ENCODE data around the gene MYO3B.

MYO3B gene

DNA sequence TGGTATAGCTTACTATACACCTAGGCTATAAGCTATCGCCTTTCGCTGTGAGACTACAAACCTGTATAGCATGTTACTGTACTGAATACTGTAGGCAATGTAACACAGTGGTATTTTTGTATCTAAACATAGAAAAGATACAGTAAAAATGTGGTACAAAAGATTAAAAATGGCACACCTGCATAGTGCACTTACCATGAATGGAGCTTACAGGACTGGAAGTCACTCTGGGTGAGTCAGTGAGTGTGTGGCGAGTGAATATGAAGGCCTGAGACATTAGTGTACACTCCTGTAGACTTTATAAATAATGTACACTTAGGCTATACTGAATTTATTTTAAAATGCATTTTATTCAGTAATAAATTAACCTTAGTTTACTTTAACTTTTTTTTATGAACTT, 279.0 kb downstream of the MYO3B start:
- no peak overlapping the region for H2AFZ ChIP-seq (ENCODE audit: insufficient read depth, low read length, poor library complexity)
- no peak overlapping the region for H4K12ac ChIP-seq (ENCODE audit: low read depth, low read length)
- no peak overlapping the region for H3K4me2 ChIP-seq (ENCODE audit: low read length)
- H4K8ac ChIP-seq (ENCODE audit: low read depth, low read length) = no peak overlapping the region
- no peak overlapping the region for H3K4me3 ChIP-seq (ENCODE audit: low read depth, low read length)
- H3K18ac ChIP-seq (ENCODE audit: low read length) = no peak overlapping the region
- WGBS (ENCODE audit: extremely low coverage, insufficient coverage, insufficient read length) = no CpG with 5 or more reads among the region's 3 CpGs
- H3K9me3 ChIP-seq (ENCODE audit: insufficient read depth, low read depth, low read length) = peaks cover 7% of the 10 kb centered on the region
- H3K36me3 ChIP-seq (ENCODE audit: control insufficient read depth in 1 of 2, insufficient read depth in 2 of 2, low read length in 2 of 2) = no peaks in the 10 kb centered on the region
- no peak overlapping the region for H3K23ac ChIP-seq (ENCODE audit: low read length)
- H3K79me1 ChIP-seq (ENCODE audit: low read length) = no peaks in the 10 kb centered on the region
- H2BK5ac ChIP-seq (ENCODE audit: low read depth, low read length, poor library complexity) = no peak overlapping the region
- no peak overlapping the region for H3K14ac ChIP-seq (ENCODE audit: low read length)
- no peak overlapping the region for H2AK5ac ChIP-seq (ENCODE audit: low read length)
- no peak overlapping the region for H4K91ac ChIP-seq (ENCODE audit: low read depth, low read length)
- H3K27me3 ChIP-seq (ENCODE audit: insufficient read depth, low read length) = no peaks in the 10 kb centered on the region
- H3K27ac ChIP-seq (ENCODE audit: low read depth, low read length) = no peak overlapping the region
- H3K9ac ChIP-seq (ENCODE audit: low read length) = no peak overlapping the region
- no peaks in the 10 kb centered on the region for H3K4me1 ChIP-seq (ENCODE audit: control insufficient read depth in 1 of 2, insufficient read depth in 2 of 2, low read length in 2 of 2)
- H2BK12ac ChIP-seq (ENCODE audit: low read length) = no peak overlapping the region
- H2BK120ac ChIP-seq (ENCODE audit: insufficient read depth, low read length, poor library complexity) = no peak overlapping the region
- no peak overlapping the region for H3K4ac ChIP-seq (ENCODE audit: low read depth, low read length)
- no peaks in the 10 kb centered on the region for H3K79me2 ChIP-seq (ENCODE audit: control insufficient read depth, insufficient read depth, low read length, poor library complexity)
- peak in 1 of 2 donors; percentile 11 for DNase-seq

- Histone ChIP-seq H2AK5ac (ENCODE audit: low read length) (no peak overlapping the region), H3K9me3 (ENCODE audit: insufficient read depth, low read depth, low read length) (peaks cover 7% of the 10 kb centered on the region), H2BK120ac (ENCODE audit: insufficient read depth, low read length, poor library complexity) (no peak overlapping the region), H3K23ac (ENCODE audit: low read length) (no peak overlapping the region), H3K4me2 (ENCODE audit: low read length) (no peak overlapping the region), H3K27me3 (ENCODE audit: insufficient read depth, low read length) (no peaks in the 10 kb centered on the region), H3K4me3 (ENCODE audit: low read depth, low read length) (no peak overlapping the region), H3K14ac (ENCODE audit: low read length) (no peak overlapping the region), H3K79me2 (ENCODE audit: control insufficient read depth, insufficient read depth, low read length, poor library complexity) (no peaks in the 10 kb centered on the region), H3K9ac (ENCODE audit: low read length) (no peak overlapping the region), H4K91ac (ENCODE audit: low read depth, low read length) (no peak overlapping the region), H3K18ac (ENCODE audit: low read length) (no peak overlapping the region), H3K4me1 (ENCODE audit: control insufficient read depth in 1 of 2, insufficient read depth in 2 of 2, low read length in 2 of 2) (no peaks in the 10 kb centered on the region), H2BK5ac (ENCODE audit: low read depth, low read length, poor library complexity) (no peak overlapping the region), H3K4ac (ENCODE audit: low read depth, low read length) (no peak overlapping the region), H3K27ac (ENCODE audit: low read depth, low read length) (no peak overlapping the region), H4K12ac (ENCODE audit: low read depth, low read length) (no peak overlapping the region), H2BK12ac (ENCODE audit: low read length) (no peak overlapping the region), H4K8ac (ENCODE audit: low read depth, low read length) (no peak overlapping the region), H3K79me1 (ENCODE audit: low read length) (no peaks in the 10 kb centered on the region), H3K36me3 (ENCODE audit: control insufficient read depth in 1 of 2, insufficient read depth in 2 of 2, low read length in 2 of 2) (no peaks in the 10 kb centered on the region), H2AFZ (ENCODE audit: insufficient read depth, low read length, poor library complexity) (no peak overlapping the region)
- no CpG with 5 or more reads among the region's 9 CpGs for WGBS (ENCODE audit: extremely low coverage, insufficient coverage, insufficient read length)
- DNase-seq = no peak
These were observed 279.8 kb downstream of the MYO3B start for GRCh38 chr2:170457742-170458141.

DNA sequence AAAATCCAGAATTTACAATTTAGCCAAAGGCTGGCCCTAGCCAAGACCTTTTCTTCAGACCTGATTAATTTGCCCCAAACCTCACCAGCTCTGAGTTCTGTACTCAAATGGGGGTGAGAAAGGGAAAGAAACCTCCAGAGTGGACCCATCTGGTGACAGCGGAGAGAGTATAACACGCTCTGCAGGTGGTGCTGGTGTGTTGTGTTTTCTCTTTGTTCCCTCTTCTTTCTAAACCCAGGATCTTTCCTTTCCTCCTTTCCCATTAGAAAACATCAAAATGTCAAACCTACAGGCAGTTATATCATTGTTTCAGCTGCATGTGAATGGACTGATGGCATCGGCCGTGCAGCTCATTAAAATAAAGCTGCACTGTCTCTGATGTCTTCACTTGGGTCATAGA, 283.9 kb downstream of the MYO3B start:
- Histone ChIP-seq H4K8ac (ENCODE audit: low read depth, low read length) (no peak overlapping the region), H3K4ac (ENCODE audit: low read depth, low read length) (no peak overlapping the region), H3K4me1 (ENCODE audit: control insufficient read depth in 1 of 2, insufficient read depth in 2 of 2, low read length in 2 of 2) (no peaks in the 10 kb centered on the region), H3K27me3 (ENCODE audit: insufficient read depth, low read length) (no peaks in the 10 kb centered on the region), H3K23ac (ENCODE audit: low read length) (no peak overlapping the region), H3K27ac (ENCODE audit: low read depth, low read length) (no peak overlapping the region), H2BK12ac (ENCODE audit: low read length) (no peak overlapping the region), H3K4me3 (ENCODE audit: low read depth, low read length) (no peak overlapping the region), H3K14ac (ENCODE audit: low read length) (no peak overlapping the region), H3K36me3 (ENCODE audit: control insufficient read depth in 1 of 2, insufficient read depth in 2 of 2, low read length in 2 of 2) (no peaks in the 10 kb centered on the region), H3K9ac (ENCODE audit: low read length) (no peak overlapping the region), H3K79me1 (ENCODE audit: low read length) (no peaks in the 10 kb centered on the region), H4K91ac (ENCODE audit: low read depth, low read length) (no peak overlapping the region), H3K4me2 (ENCODE audit: low read length) (no peak overlapping the region), H4K12ac (ENCODE audit: low read depth, low read length) (no peak overlapping the region), H2BK5ac (ENCODE audit: low read depth, low read length, poor library complexity) (no peak overlapping the region), H2AK5ac (ENCODE audit: low read length) (no peak overlapping the region), H3K9me3 (ENCODE audit: insufficient read depth, low read depth, low read length) (peaks cover 7% of the 10 kb centered on the region), H3K79me2 (ENCODE audit: control insufficient read depth, insufficient read depth, low read length, poor library complexity) (no peaks in the 10 kb centered on the region), H2BK120ac (ENCODE audit: insufficient read depth, low read length, poor library complexity) (no peak overlapping the region), H3K18ac (ENCODE audit: low read length) (no peak overlapping the region), H2AFZ (ENCODE audit: insufficient read depth, low read length, poor library complexity) (no peak overlapping the region)
- no peak for DNase-seq
- no CpG with 5 or more reads among the region's 4 CpGs for WGBS (ENCODE audit: extremely low coverage, insufficient coverage, insufficient read length)

DNA sequence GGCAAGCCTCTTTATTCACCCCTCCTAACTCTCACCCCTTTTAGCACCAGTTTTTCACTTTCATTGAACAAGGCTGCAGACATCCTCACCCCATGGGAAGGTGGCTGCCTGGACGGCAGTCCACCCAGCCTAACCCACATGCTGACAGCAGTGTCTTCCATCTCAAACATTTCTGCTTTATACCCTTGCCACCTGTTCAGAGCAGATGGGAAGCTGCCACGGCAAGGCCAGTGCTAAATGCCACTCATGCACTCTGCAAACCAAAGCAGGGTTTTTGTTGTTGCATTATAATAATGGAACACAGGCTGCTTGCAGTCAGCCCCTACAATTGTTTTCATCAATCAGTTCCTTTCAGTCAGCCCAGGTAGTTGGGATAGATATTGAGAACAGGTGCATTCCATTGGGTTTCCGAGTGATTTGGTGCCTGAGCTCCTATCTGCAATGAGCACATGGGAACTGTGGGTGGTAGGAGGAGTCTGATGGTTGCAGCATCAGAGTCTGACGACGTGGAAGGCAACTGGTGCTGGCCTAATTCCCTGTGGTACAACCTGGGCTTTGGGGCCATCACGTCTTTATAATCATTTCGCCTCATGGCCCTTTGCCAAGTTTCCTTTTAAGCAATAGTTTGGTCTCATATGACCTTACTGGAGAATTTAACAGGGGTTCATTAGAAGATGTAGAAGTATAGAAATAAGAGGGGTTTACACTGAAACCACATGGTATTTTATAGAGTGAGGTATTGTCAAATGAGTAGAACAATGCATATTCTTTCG, 284.7 kb downstream of the MYO3B start:
- no peaks in the 10 kb centered on the region for H3K27me3 ChIP-seq (ENCODE audit: insufficient read depth, low read length)
- WGBS (ENCODE audit: extremely low coverage, insufficient coverage, insufficient read length) = no CpG with 5 or more reads among the region's 8 CpGs
- H2AK5ac ChIP-seq (ENCODE audit: low read length) = no peak overlapping the region
- no peak overlapping the region for H2BK12ac ChIP-seq (ENCODE audit: low read length)
- no peak overlapping the region for H3K14ac ChIP-seq (ENCODE audit: low read length)
- no peaks in the 10 kb centered on the region for H3K79me2 ChIP-seq (ENCODE audit: control insufficient read depth, insufficient read depth, low read length, poor library complexity)
- no peak overlapping the region for H2BK120ac ChIP-seq (ENCODE audit: insufficient read depth, low read length, poor library complexity)
- H2AFZ ChIP-seq (ENCODE audit: insufficient read depth, low read length, poor library complexity) = no peak overlapping the region
- H3K4me3 ChIP-seq (ENCODE audit: low read depth, low read length) = no peak overlapping the region
- no peaks in the 10 kb centered on the region for H3K36me3 ChIP-seq (ENCODE audit: control insufficient read depth in 1 of 2, insufficient read depth in 2 of 2, low read length in 2 of 2)
- H3K4ac ChIP-seq (ENCODE audit: low read depth, low read length) = no peak overlapping the region
- no peak overlapping the region for H4K91ac ChIP-seq (ENCODE audit: low read depth, low read length)
- H3K9me3 ChIP-seq (ENCODE audit: insufficient read depth, low read depth, low read length) = peaks cover 7% of the 10 kb centered on the region
- no peak overlapping the region for H3K27ac ChIP-seq (ENCODE audit: low read depth, low read length)
- no peak overlapping the region for H3K9ac ChIP-seq (ENCODE audit: low read length)
- no peak overlapping the region for H3K23ac ChIP-seq (ENCODE audit: low read length)
- H3K79me1 ChIP-seq (ENCODE audit: low read length) = no peaks in the 10 kb centered on the region
- no peak for DNase-seq
- H2BK5ac ChIP-seq (ENCODE audit: low read depth, low read length, poor library complexity) = no peak overlapping the region
- no peak overlapping the region for H4K8ac ChIP-seq (ENCODE audit: low read depth, low read length)
- no peak overlapping the region for H4K12ac ChIP-seq (ENCODE audit: low read depth, low read length)
- no peak overlapping the region for H3K4me2 ChIP-seq (ENCODE audit: low read length)
- no peaks in the 10 kb centered on the region for H3K4me1 ChIP-seq (ENCODE audit: control insufficient read depth in 1 of 2, insufficient read depth in 2 of 2, low read length in 2 of 2)
- no peak overlapping the region for H3K18ac ChIP-seq (ENCODE audit: low read length)

Data from trophoblast cell (in vitro differentiated cells and primary cell).